Hematopoietic multipotent progenitor cell treated with erythropoietin and hydrocortisone succinate and interleukin-3 and kit ligand, for 4 days (in vitro differentiated cells): Measurements from ENCODE around the gene PUSL1.

Experiments
- DNase-seq: peaks from one replicate; pipeline ENCODE4 v3.0.0-alpha.2; 2015

The PUSL1 gene

GRCh38 chr1:1342061-1342562 is 33.7 kb downstream of the PUSL1 start:
- no peak for DNase-seq

GRCh38 chr1:1342584-1343115 is 34.3 kb downstream of the PUSL1 start:
- DNase-seq: no peak

DNA sequence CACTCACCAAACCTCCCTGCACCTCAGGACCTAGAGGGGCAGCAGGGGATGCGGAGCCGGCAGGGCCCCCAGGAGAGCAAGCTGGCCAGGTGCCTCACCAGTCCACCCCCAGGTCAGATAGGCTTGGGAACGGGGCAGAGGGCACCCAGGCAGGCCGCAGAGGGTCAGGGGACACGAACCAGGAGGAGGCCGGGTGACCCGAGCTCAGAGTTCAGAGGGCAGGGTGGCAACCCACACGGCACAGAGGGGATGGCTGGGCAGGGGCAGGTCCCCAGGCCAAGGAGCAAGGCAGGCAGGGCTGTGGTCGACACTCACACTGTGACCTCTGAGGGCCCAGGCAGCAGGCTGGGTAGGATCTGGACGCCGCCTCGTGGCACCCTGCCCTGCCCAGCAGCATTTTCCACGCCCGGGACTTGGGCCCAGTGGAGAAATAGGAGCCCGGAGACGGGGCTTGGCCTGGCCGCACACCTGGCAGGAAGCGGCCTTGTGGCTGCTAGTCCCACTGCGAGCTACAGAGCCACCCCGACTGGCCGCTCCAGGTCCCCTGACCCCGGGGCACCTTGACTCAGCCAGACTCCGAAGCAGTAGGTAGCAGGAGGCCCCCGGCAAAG is 35.5 kb downstream of the PUSL1 start:
- no peak for DNase-seq

GRCh38 chr1:1344655-1345361 is 36.4 kb downstream of the PUSL1 start:
- DNase-seq: no peak

GRCh38 chr1:1345384-1345783 is 37.0 kb downstream of the PUSL1 start:
- no peak for DNase-seq

DNA sequence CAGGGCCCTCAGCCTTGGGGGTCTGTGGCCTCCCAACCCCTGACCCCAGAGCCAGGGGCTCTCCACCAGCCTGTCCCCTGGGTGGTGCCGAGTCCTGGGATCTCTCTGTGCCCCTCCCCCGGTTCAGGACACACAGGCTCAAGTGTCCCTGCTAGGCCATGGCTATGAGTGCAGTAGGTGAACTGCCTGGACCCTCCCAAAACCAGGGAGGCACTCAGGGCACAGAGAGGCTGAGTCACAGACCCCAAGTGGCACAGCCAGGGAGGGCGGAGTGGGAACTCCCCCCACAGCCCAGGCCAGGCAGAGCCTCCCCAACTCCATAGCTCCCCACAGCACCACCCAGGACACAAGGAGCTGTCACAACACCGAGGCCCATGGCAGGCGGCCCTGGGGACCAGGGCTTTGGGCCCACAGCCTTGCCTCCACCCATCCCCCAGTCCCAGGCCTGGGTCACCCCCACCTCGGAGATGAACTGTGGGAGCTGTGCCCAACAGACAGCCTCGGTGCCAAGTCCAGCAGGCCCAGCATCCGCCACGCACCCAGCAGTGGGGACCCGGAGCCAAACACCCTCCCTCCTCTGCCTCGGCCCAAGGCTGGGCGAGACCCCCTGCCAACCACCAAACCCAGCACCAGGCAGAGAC is 37.6 kb downstream of the PUSL1 start:
- DNase-seq: no peak

DNA sequence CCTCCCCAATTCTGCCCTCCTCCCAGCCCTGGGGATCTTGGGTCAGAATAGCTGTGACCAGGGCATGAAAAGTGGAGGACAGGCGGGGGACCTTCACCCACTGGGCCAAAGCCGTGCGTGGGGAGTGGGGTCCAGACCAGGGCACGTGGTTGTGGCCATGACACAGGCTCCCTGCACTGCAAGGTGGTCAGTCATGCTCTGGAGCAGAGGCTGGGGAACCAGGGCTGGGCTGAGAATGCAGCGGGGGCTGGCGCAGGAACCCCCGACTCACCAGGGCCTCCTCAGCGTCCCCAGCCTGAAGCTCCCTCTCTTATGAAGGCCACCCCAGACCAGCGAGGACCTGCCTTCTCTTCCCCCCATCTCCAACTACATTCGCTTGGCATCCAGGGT is 38.1 kb downstream of the PUSL1 start:
- DNase-seq: no peak

DNA sequence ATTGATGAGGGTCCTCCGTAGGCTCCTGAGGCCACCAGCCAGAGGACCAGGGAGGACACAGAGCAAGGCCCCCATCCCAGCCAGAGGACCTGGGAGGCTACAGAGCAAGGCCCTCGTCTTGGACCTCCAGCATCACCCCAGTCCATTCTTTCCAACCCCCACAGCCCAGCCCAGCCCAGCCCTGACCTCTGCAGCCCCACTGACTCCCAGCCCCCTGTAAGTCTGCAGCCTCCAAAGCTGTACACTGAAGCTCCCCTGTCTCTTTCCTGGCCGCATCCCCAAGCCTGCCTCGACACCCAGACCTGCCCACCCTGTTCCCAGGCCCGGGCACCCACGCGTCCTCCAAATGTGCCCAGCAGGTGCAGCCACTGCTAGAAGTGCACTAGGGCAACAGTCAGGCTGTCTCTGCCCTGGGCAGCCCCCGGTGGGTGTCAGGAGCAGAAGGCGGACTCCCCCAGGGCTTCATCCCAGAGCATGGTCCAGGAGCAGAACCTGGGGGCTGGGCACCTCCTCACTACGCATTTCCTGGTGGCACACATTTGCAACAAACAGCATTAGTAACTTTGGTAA is 38.7 kb downstream of the PUSL1 start:
- no peak for DNase-seq

- no peak for DNase-seq
Measured at GRCh38 chr1:1347663-1348419, 39.4 kb downstream of the PUSL1 start.

DNA sequence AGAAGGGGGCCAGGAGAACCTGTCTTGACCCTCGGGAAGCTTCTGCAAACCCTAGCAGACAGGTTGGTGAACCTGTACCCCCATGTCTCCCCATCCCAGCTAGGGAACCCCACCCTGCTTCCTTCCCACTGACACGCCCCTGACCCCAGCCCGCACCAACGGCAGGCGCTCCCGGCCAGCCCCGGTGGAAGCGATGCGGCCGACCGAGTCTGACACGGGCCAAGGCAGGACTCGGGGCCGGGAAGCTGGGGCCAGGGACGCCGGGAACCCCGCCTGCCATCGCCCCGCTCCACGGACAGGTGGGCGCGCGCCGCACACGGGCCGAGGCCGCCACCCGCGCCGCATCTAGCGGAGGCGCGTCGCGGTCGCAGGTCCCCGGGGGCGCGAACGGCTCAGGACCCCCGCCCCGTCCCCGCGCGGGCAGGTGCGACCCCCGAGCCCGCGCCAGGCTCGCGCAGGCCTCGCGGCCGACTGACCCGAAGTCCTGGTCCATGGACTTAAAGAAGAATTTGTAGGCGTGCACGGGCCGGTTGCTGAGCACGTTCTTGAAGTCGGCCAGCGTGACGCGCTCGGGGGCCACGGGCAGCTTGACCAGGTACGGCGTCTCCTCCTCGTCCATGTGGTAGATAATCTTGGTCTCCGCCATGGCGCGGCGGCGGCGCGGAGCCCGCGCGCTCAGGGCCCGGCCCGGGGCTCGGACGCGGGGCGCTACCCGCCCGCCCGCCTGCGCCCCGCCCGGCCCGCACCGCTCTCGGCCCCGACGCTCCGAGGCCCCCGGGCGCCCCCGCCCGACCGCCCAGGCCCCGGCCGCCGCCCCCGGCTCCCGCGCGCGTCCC is 40.2 kb downstream of the PUSL1 start:
- DNase-seq: peak; percentile 34

DNA sequence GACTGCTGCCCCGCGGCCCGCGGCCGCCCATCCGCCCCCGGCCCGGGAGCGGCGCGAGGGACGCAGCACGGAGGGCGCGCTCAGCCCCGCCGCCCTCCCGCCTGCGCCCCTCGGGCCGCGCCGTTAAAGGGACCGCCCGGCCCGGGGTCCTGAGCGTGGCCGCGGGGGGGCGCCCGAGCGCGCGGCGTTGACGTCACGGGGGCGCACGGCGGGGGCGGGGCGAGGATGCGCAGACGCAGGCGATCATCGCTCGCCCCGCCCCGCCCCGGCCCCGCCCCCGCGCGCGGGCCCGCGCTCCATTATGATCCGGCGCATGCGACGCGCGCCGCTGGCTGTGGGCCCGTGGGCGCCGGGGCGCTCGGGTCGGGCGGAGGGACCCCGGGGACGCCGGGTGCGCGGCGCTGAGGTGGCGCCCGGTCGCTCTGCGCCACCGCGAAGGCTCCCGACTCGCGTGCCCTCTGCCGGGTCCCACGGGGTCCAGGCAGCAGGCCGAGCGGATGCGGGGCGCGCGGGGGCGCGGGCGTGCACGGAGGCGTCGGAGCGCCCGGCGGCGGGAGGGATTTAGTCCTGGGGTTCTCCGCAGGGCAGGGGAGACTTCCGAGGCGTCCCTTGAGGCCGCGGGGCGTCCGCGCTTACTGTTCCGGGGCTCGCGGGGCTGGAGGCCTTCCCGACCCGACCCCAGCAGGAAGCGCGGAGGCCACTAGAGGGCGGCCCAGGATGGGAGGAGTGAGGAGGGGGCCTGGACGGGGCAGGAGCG is 41.0 kb downstream of the PUSL1 start, which contains the start of gene DVL1:
DVL1 (minus strand) TSS at position 163 of the 757 bp plus-strand sequence. CDS start 353 bp downstream, outside the sequence.
- DNase-seq: peak; percentile 80

GRCh38 chr1:1351511-1352427 is 43.4 kb downstream of the PUSL1 start:
- no peak for DNase-seq

- no peak for DNase-seq
Measured at GRCh38 chr1:1352786-1353388, 44.5 kb downstream of the PUSL1 start.

GRCh38 chr1:1353389-1354151 is 45.2 kb downstream of the PUSL1 start:
- DNase-seq: no peak

- DNase-seq: no peak
Measured at GRCh38 chr1:1354271-1355247, 46.2 kb downstream of the PUSL1 start.

- peak; percentile 64 for DNase-seq
Measured at GRCh38 chr1:1355416-1355815, 47.0 kb downstream of the PUSL1 start.

DNA sequence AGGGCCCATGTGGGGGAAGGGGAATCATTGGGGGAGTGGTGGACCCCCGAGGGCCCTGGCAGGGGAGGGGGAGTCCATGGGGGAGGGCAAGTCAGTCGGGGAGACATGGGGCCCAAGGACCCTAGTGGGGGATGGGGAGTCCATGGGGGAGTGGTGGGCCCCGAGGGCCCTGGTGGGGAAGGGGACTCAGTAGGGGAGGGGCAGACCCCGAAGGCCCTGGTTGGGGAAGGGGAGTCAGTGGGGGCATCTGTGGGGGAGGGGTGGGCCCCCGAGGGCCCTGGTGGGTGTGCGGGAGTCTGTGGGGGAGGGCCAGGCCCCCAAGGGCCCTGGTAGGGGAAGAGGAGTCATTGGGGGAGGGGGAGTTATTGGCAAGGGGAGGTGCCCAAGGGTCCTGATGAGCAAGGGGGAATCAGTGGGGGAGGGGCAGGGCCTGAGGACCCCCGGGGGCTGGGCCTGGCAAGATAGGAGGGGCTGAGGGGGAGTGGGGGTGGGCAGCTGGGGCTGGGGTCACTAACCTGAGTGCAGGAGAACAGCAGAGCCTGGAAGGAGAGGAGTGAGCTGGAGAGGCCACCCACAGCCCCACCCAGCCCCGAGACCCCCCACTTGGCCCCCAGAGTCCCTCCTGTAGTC is 47.9 kb downstream of the PUSL1 start:
- DNase-seq: no peak
